Umbilical cord (tissue), 2 donors: Measurements from ENCODE around the gene SYT4. TPM values are rescaled to one million over a fixed set of nuclear protein-coding genes. Genes with fewer than 3 reads are reported as not detected.

Source experiments
- DNase-seq: peaks from one replicate; pipeline ENCODE4 v3.0.0-alpha.2; 2015; ENCODE audit warnings: low spot score
- total RNA-seq: library from RNA; depleted of rRNA; stranded (reverse); fragments of >200 nt; gene quantifications from one replicate; pipeline ENCODE4 v1.2.3, GENCODE V29; 2014; ENCODE audit warnings: low replicate concordance; ENCODE audit not compliant: insufficient read depth

Gene SYT4
- total RNA-seq, 1 donor from 2014 or later: 1.9 TPM

DNA sequence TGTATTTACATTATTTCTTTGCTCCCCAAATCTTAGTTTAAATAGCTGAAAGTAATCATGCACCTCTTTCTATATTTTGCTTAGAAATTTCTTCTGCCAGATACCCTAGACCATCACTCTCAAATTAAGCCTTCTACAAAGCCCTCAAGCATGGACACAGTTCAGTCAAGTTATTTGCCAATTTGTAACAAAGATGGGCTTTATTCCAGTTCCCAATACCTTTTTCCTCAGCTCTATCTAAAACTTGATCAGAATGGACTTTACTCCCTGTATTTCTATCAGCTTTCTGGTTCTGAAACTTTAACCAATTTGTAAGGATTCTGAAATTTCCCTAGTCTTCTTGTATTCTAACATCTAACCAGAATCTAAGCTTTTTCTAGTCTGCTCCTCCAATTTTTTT, 56.6 kb downstream of the SYT4 start:
- DNase-seq: no peak

Other genes with a start within 250 kb of the SYT4 start
- gene RIT2, start 161.8 kb downstream of the SYT4 start, total RNA-seq: not detected